HG03457 (cell line): Measurements from ENCODE around the gene CTAGE15.

Experiments
- ATAC-seq: cut with Tn5 transposase; IDR thresholded peaks from one replicate; pipeline ENCODE4 v1.9.1; 2021; ENCODE audit warnings: moderate number of reproducible peaks; ENCODE audit not compliant: unreplicated experiment

CTAGE15 gene

DNA sequence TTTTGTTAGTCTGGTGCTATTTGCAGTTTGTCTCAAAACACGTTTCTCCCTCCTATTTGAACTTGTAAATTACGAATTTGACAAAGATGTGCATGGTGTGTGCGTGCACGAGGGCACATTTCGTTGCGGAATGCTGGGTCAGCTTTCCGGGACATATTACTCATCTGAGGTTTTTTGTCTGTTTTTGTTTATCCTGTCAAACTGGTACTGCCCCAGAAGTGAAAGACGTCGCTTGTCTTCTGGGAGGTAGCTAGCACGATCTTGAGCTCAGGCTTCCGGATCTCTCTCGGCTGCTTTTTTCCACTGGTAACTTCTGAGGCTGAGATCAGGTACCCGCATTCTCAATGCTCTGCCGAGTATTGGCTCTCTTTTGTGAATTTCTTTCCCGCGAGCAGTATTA lies 49.6 kb downstream of the CTAGE15 start:
- peak; percentile 35 for ATAC-seq

DNA sequence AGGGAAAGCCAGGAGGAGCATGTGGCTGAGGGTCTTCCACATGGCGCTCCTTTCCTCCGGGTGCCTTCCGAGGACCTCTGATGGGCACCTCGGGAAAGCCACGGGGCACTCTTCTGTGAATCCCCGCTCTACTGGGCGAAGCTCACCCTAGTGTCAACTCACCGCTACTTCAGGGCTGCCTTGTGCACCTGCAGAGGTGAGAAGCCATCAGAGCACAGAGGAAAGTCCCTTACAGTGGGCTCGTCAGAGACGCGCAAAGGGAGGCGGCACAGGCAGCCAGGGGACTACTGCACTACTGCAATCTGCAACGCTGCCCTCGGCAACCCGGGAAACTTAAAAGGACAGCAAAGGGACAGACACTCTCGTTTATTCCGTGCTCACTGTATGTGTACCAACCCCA lies 50.5 kb downstream of the CTAGE15 start:
- peak; percentile 22 for ATAC-seq
